Measurements from ENCODE around the gene TPCN2.

The TPCN2 gene

GRCh38 chr11:69062873-69063651 is 14.3 kb downstream of the TPCN2 start:
- no peaks in the 10 kb centered on the region for H3K9me3 ChIP-seq (ENCODE audit: control extremely low read depth in 1 of 5, control insufficient read depth in 4 of 5, insufficient read depth in 2 of 5, low read depth in 1 of 5, low read length in 4 of 5)
- H3K4me1 ChIP-seq (ENCODE audit: control extremely low read depth in 1 of 4, control insufficient read depth in 4 of 4, insufficient read depth in 4 of 4, low read length in 3 of 4), result peaks cover 0 to 6% (median 2%) of the 10 kb centered on the region in 4 experiments
- H3K27me3 ChIP-seq (replicated peaks in 2 of 5; ENCODE audit: control insufficient read depth in 4 of 5, insufficient read depth in 5 of 5, low read length in 4 of 5), result no peaks in the 10 kb centered on the region
- WGBS (ENCODE audit: insufficient coverage), result 96% methylated on average over 34 of the region's 34 CpGs
- ChIA-PET POLR2A (interaction anchor here (0.6 kb wide), 1 partner anchor 111 kb away, joined by 3 read pairs; no protein-coding TSS in a partner anchor), CTCF (no interaction called here)
- DNase-seq, result no peak
- peaks cover 5 to 55% (median 35%) of the 10 kb centered on the region in 4 experiments for H3K36me3 ChIP-seq (ENCODE audit: control insufficient read depth in 4 of 4, insufficient read depth in 4 of 4, low read length in 3 of 4)
- no peak overlapping the region for H3K27ac ChIP-seq (ENCODE audit: insufficient read depth in 1 of 2, low read depth in 1 of 2, low read length in 2 of 2, poor library complexity in 1 of 2, severe bottlenecking in 2 of 2)
- no peak overlapping the region for H3K4me3 ChIP-seq (ENCODE audit: control insufficient read depth in 1 of 7, extremely low read depth in 1 of 7, insufficient read depth in 4 of 7, low read depth in 2 of 7, low read length in 6 of 7)

- Histone ChIP-seq H3K4me1 (ENCODE audit: control extremely low read depth in 1 of 4, control insufficient read depth in 4 of 4, insufficient read depth in 4 of 4, low read length in 3 of 4) (no peaks in the 10 kb centered on the region), H3K27ac (ENCODE audit: insufficient read depth in 1 of 2, low read depth in 1 of 2, low read length in 2 of 2, poor library complexity in 1 of 2, severe bottlenecking in 2 of 2) (no peak overlapping the region), H3K4me3 (ENCODE audit: control insufficient read depth in 1 of 7, extremely low read depth in 1 of 7, insufficient read depth in 4 of 7, low read depth in 2 of 7, low read length in 6 of 7) (no peak overlapping the region), H3K9me3 (ENCODE audit: control extremely low read depth in 1 of 5, control insufficient read depth in 4 of 5, insufficient read depth in 2 of 5, low read depth in 1 of 5, low read length in 4 of 5) (no peaks in the 10 kb centered on the region), H3K36me3 (ENCODE audit: control insufficient read depth in 4 of 4, insufficient read depth in 4 of 4, low read length in 3 of 4) (peaks cover 5 to 53% (median 33%) of the 10 kb centered on the region in 4 experiments), H3K27me3 (replicated peaks in 2 of 5; ENCODE audit: control insufficient read depth in 4 of 5, insufficient read depth in 5 of 5, low read length in 4 of 5) (no peaks in the 10 kb centered on the region)
- ChIA-PET CTCF (no interaction called here), POLR2A (interaction anchor here (0.6 kb wide), 1 partner anchor 112 kb away, joined by 3 read pairs; no protein-coding TSS in a partner anchor)
- WGBS (ENCODE audit: insufficient coverage), result 89% methylated on average over 11 of the region's 14 CpGs
- DNase-seq, result no peak
These were observed 15.0 kb downstream of the TPCN2 start for GRCh38 chr11:69063652-69064260.

GRCh38 chr11:69064394-69064957 is 15.7 kb downstream of the TPCN2 start:
- CTCF ChIA-PET, result interaction anchor here (0.7 kb wide), 1 partner anchor 32 kb away, joined by 3 read pairs; no protein-coding TSS in a partner anchor
- no peak for DNase-seq
- Histone ChIP-seq H3K4me3 (ENCODE audit: control insufficient read depth in 1 of 7, extremely low read depth in 1 of 7, insufficient read depth in 4 of 7, low read depth in 2 of 7, low read length in 6 of 7) (no peak overlapping the region), H3K9me3 (ENCODE audit: control extremely low read depth in 1 of 5, control insufficient read depth in 4 of 5, insufficient read depth in 2 of 5, low read depth in 1 of 5, low read length in 4 of 5) (no peaks in the 10 kb centered on the region), H3K4me1 (ENCODE audit: control extremely low read depth in 1 of 4, control insufficient read depth in 4 of 4, insufficient read depth in 4 of 4, low read length in 3 of 4) (no peaks in the 10 kb centered on the region), H3K36me3 (ENCODE audit: control insufficient read depth in 4 of 4, insufficient read depth in 4 of 4, low read length in 3 of 4) (peaks cover 5 to 53% (median 31%) of the 10 kb centered on the region in 4 experiments), H3K27me3 (replicated peaks in 2 of 5; ENCODE audit: control insufficient read depth in 4 of 5, insufficient read depth in 5 of 5, low read length in 4 of 5) (no peaks in the 10 kb centered on the region), H3K27ac (ENCODE audit: insufficient read depth in 1 of 2, low read depth in 1 of 2, low read length in 2 of 2, poor library complexity in 1 of 2, severe bottlenecking in 2 of 2) (no peak overlapping the region)
- POLR2A ChIA-PET, result no interaction called here
- WGBS (ENCODE audit: insufficient coverage), result 93% methylated on average over 14 of the region's 16 CpGs

- H3K9me3 ChIP-seq (ENCODE audit: control extremely low read depth in 1 of 5, control insufficient read depth in 4 of 5, insufficient read depth in 2 of 5, low read depth in 1 of 5, low read length in 4 of 5), result no peaks in the 10 kb centered on the region
- no peaks in the 10 kb centered on the region for H3K4me1 ChIP-seq (ENCODE audit: control extremely low read depth in 1 of 4, control insufficient read depth in 4 of 4, insufficient read depth in 4 of 4, low read length in 3 of 4)
- H3K27me3 ChIP-seq (replicated peaks in 2 of 5; ENCODE audit: control insufficient read depth in 4 of 5, insufficient read depth in 5 of 5, low read length in 4 of 5), result no peaks in the 10 kb centered on the region
- no peak for DNase-seq
- WGBS (ENCODE audit: insufficient coverage), result 98% methylated on average over 18 of the region's 19 CpGs
- CTCF ChIA-PET, result interaction anchor here (0.7 to 1.4 kb wide), 2 partner anchors 25 to 33 kb away, joined by 3 to 4 read pairs; no protein-coding TSS in a partner anchor
- POLR2A ChIA-PET, result no interaction called here
- no peak overlapping the region for H3K4me3 ChIP-seq (ENCODE audit: control insufficient read depth in 1 of 7, extremely low read depth in 1 of 7, insufficient read depth in 4 of 7, low read depth in 2 of 7, low read length in 6 of 7)
- H3K27ac ChIP-seq (ENCODE audit: insufficient read depth in 1 of 2, low read depth in 1 of 2, low read length in 2 of 2, poor library complexity in 1 of 2, severe bottlenecking in 2 of 2), result no peak overlapping the region
- peaks cover 0 to 51% (median 27%) of the 10 kb centered on the region in 4 experiments for H3K36me3 ChIP-seq (ENCODE audit: control insufficient read depth in 4 of 4, insufficient read depth in 4 of 4, low read length in 3 of 4)
These were observed 16.5 kb downstream of the TPCN2 start for GRCh38 chr11:69065147-69065710.

- ChIA-PET POLR2A (interaction anchor here (1.0 kb wide), 1 partner anchor 26 kb away, joined by 3 read pairs; no protein-coding TSS in a partner anchor), CTCF (interaction anchor here (1.4 kb wide), 1 partner anchor 23 kb away, joined by 4 read pairs; no protein-coding TSS in a partner anchor)
- 92% methylated on average over 26 of the region's 30 CpGs for WGBS (ENCODE audit: insufficient coverage)
- DNase-seq, result no peak
- Histone ChIP-seq H3K36me3 (ENCODE audit: control insufficient read depth in 4 of 4, insufficient read depth in 4 of 4, low read length in 3 of 4) (peaks cover 0 to 61% (median 30%) of the 10 kb centered on the region in 4 experiments), H3K27me3 (replicated peaks in 2 of 5; ENCODE audit: control insufficient read depth in 4 of 5, insufficient read depth in 5 of 5, low read length in 4 of 5) (no peaks in the 10 kb centered on the region), H3K27ac (ENCODE audit: insufficient read depth in 1 of 2, low read depth in 1 of 2, low read length in 2 of 2, poor library complexity in 1 of 2, severe bottlenecking in 2 of 2) (no peak overlapping the region), H3K4me1 (ENCODE audit: control extremely low read depth in 1 of 4, control insufficient read depth in 4 of 4, insufficient read depth in 4 of 4, low read length in 3 of 4) (no peaks in the 10 kb centered on the region), H3K9me3 (ENCODE audit: control extremely low read depth in 1 of 5, control insufficient read depth in 4 of 5, insufficient read depth in 2 of 5, low read depth in 1 of 5, low read length in 4 of 5) (no peaks in the 10 kb centered on the region), H3K4me3 (ENCODE audit: control insufficient read depth in 1 of 7, extremely low read depth in 1 of 7, insufficient read depth in 4 of 7, low read depth in 2 of 7, low read length in 6 of 7) (no peak overlapping the region)
These were observed 17.7 kb downstream of the TPCN2 start for GRCh38 chr11:69066122-69067112.

GRCh38 chr11:69067200-69067599 is 18.5 kb downstream of the TPCN2 start:
- CTCF ChIA-PET, result no interaction called here
- WGBS (ENCODE audit: insufficient coverage), result 96% methylated on average over 13 of the region's 13 CpGs
- Histone ChIP-seq H3K27me3 (replicated peaks in 2 of 5; ENCODE audit: control insufficient read depth in 4 of 5, insufficient read depth in 5 of 5, low read length in 4 of 5) (no peaks in the 10 kb centered on the region), H3K4me3 (ENCODE audit: control insufficient read depth in 1 of 7, extremely low read depth in 1 of 7, insufficient read depth in 4 of 7, low read depth in 2 of 7, low read length in 6 of 7) (no peak overlapping the region), H3K4me1 (ENCODE audit: control extremely low read depth in 1 of 4, control insufficient read depth in 4 of 4, insufficient read depth in 4 of 4, low read length in 3 of 4) (no peaks in the 10 kb centered on the region), H3K27ac (ENCODE audit: insufficient read depth in 1 of 2, low read depth in 1 of 2, low read length in 2 of 2, poor library complexity in 1 of 2, severe bottlenecking in 2 of 2) (no peak overlapping the region), H3K9me3 (ENCODE audit: control extremely low read depth in 1 of 5, control insufficient read depth in 4 of 5, insufficient read depth in 2 of 5, low read depth in 1 of 5, low read length in 4 of 5) (no peaks in the 10 kb centered on the region), H3K36me3 (ENCODE audit: control insufficient read depth in 4 of 4, insufficient read depth in 4 of 4, low read length in 3 of 4) (peaks cover 0 to 64% (median 35%) of the 10 kb centered on the region in 4 experiments)
- POLR2A ChIA-PET, result interaction anchor here (1.0 kb wide), 1 partner anchor 27 kb away, joined by 3 read pairs; no protein-coding TSS in a partner anchor
- no peak for DNase-seq
